Ramos (cell line): ENCODE measurements around the gene CAV1.
"Not testable (repeated sequence)": the region's sequence is repeated elsewhere in the genome, so short reads cannot be mapped to it uniquely, and the experiment has no call there.

ENCODE experiments used
- in situ Hi-C: fragments of 300-500 bp; cut with MboI; formaldehyde crosslinking; loops from one replicate; pipeline ENCODE4 v1.14.3; 2022; ENCODE audit warnings: low sequenced_read_pairs; ENCODE audit not compliant: unreplicated experiment

The CAV1 gene

GRCh38 chr7:116576350-116577319, 51.8 kb downstream of the CAV1 start:
- in situ Hi-C loops = no loop called here

GRCh38 chr7:116577320-116577871, 52.6 kb downstream of the CAV1 start:
- in situ Hi-C loops = no loop called here

GRCh38 chr7:116578526-116578925, 53.7 kb downstream of the CAV1 start:
- in situ Hi-C loops = no loop called here

- in situ Hi-C loops = no loop called here
Observed at GRCh38 chr7:116579322-116579721, 54.5 kb downstream of the CAV1 start.

GRCh38 chr7:116579835-116580234, 55.0 kb downstream of the CAV1 start:
- in situ Hi-C loops = no loop called here

GRCh38 chr7:116582164-116582732, 57.4 kb downstream of the CAV1 start:
- in situ Hi-C loops = no loop called here

GRCh38 chr7:116582806-116583444, 58.1 kb downstream of the CAV1 start:
- in situ Hi-C loops = no loop called here

- in situ Hi-C loops = no loop called here
Observed at GRCh38 chr7:116583653-116584052, 58.8 kb downstream of the CAV1 start.

- in situ Hi-C loops = no loop called here
Observed at GRCh38 chr7:116584721-116585120, 59.9 kb downstream of the CAV1 start.

GRCh38 chr7:116585392-116585791, 60.6 kb downstream of the CAV1 start:
- in situ Hi-C loops = no loop called here

- in situ Hi-C loops = no loop called here
Observed at GRCh38 chr7:116585967-116586366, 61.1 kb downstream of the CAV1 start.

- in situ Hi-C loops = not testable (repeated sequence)
Observed at GRCh38 chr7:116587200-116587599, 62.4 kb downstream of the CAV1 start.

GRCh38 chr7:116588225-116588624, 63.4 kb downstream of the CAV1 start:
- in situ Hi-C loops = no loop called here

- in situ Hi-C loops = no loop called here
Observed at GRCh38 chr7:116588641-116589594, 64.1 kb downstream of the CAV1 start.

- in situ Hi-C loops = loop anchor here (5.0 kb wide), 2 partner anchors 221 to 329 kb away; no protein-coding TSS in a partner anchor
Observed at GRCh38 chr7:116591202-116592040, 66.6 kb downstream of the CAV1 start.

- in situ Hi-C loops = loop anchor here (5.0 kb wide), 2 partner anchors 220 to 330 kb away; no protein-coding TSS in a partner anchor
Observed at GRCh38 chr7:116592041-116592355, 67.2 kb downstream of the CAV1 start.

GRCh38 chr7:116592445-116592844, 67.6 kb downstream of the CAV1 start:
- in situ Hi-C loops = loop anchor here (5.0 kb wide), 2 partner anchors 220 to 330 kb away; no protein-coding TSS in a partner anchor

GRCh38 chr7:116593359-116594075, 68.7 kb downstream of the CAV1 start:
- in situ Hi-C loops = loop anchor here (5.0 kb wide), 2 partner anchors 219 to 331 kb away; no protein-coding TSS in a partner anchor
